NOMO-1 treated with DMSO at 0.1 percent for 48 hours (cell line): ENCODE measurements around the gene METRNL.
"Not testable (repeated sequence)": the region's sequence is repeated elsewhere in the genome, so short reads cannot be mapped to it uniquely, and the experiment has no call there.

Experiments
- DNase-seq: peaks from one replicate; lab custom pipeline; 2025; ENCODE audit not compliant: unreplicated experiment; lab: John Stamatoyannopoulos, UW

The METRNL gene

GRCh38 chr17:83065660-83066542, 13.5 kb upstream of the METRNL start:
- no peak for DNase-seq

GRCh38 chr17:83066543-83066890, 12.9 kb upstream of the METRNL start:
- not testable (repeated sequence) for DNase-seq

DNA sequence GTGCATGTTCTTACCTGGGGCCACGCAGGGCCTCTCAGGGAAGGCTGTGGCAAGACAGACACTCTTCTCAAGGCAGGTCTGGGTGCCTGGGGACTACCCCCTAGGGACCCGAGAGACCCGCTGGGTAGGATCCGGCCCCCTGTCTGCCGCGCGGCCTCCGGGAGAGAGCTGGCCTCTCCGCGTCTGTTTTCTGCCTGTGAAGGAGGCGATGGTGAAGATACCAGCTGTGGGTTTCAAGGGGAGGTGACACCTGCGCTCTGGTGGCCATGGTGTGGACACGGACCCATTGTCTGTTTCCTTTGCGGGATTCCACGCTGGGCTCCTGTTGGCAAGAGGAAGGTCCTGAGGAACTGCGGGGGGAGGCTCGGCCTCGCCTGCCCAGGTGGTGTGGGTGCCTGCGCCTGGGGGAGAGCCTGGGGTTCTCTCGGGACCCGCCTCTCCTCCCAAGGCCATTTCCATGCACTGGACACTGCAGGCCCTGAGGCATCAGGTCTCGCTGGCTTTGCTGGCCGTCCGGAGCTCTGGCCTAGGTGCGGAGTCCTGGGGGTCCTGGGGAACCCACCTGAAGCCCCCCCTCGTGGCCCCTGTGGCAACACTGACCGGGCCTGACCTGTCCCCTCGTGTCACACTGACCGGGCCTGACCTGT, 12.2 kb upstream of the METRNL start:
- DNase-seq = no peak

- DNase-seq = no peak
Measured at GRCh38 chr17:83067718-83068261, 11.6 kb upstream of the METRNL start.

GRCh38 chr17:83068641-83069570, 10.5 kb upstream of the METRNL start:
- DNase-seq = no peak

DNA sequence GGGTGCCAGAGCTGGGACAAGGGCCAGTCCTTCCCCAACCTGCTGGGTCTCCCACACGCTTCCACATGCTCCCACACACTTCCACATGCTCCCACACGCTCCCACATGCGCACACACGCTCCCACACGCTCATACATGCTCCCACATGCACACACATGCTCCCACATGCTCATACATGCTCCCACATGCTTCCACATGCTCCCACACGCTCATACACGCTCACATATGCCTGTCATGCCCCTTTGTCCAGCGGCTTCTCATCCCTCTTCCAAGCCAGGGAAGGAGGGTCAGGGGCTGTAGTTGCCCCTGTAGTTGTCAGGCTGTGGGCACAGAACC, 9.9 kb upstream of the METRNL start:
- DNase-seq = no peak

- DNase-seq = no peak
Measured at GRCh38 chr17:83069931-83070742, 9.3 kb upstream of the METRNL start.

DNA sequence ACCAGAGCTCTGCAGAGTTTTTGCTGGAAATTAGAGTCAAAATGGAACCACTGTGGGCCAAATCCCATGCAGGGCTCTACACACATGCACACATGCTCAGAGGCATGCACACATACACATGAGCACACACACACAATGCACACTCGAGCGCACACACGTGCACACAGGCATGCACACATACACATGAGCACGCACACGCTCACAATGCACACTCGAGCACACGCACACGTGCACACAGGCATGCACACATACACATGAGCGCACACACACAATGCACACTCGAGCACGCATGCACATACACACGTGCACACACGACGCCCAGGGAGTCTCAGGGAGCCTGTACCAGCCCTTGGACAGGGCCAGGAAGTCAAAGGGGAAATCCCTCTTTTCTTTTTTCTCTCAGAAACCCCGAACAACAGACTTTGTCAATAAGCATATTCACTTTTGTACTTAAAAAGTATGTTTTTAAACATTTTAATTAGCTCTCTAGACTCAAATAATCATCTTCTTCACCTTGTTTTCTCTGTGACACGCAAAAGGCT, 8.5 kb upstream of the METRNL start:
- no peak for DNase-seq

- no peak for DNase-seq
Measured at GRCh38 chr17:83071365-83071764, 8.0 kb upstream of the METRNL start.

DNA sequence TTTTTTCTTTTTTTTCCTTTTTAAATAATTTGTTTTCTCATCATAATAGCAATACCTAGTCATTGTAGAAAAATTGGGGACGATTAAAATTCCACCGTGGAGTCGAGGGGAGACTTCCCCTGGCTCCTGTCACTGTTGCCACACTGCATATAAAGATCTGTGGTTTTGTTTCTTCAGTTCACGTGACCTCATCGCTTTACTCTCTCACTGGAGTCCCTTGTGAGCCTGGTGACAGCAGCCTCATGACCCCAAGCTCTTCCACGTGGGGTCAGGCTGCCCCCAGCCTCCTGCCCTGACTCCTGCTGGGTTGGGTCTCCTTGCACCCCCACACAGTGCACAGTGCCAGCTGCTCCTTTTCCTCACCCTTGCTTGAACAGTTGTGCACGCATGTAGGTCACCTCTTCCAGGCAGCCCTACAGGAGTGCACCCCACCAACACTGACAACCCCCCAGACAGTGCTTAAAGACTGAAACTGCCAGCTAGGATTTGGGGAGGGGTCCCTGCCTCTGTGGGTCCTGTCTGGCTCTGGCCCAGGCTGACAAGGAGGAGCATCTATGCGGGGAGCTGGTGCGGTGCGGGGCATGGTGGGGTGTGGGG, 7.3 kb upstream of the METRNL start:
- peak; percentile 80 for DNase-seq

- DNase-seq = no peak
Measured at GRCh38 chr17:83072600-83073358, 6.6 kb upstream of the METRNL start.

- no peak for DNase-seq
Measured at GRCh38 chr17:83073389-83074063, 5.9 kb upstream of the METRNL start.

DNA sequence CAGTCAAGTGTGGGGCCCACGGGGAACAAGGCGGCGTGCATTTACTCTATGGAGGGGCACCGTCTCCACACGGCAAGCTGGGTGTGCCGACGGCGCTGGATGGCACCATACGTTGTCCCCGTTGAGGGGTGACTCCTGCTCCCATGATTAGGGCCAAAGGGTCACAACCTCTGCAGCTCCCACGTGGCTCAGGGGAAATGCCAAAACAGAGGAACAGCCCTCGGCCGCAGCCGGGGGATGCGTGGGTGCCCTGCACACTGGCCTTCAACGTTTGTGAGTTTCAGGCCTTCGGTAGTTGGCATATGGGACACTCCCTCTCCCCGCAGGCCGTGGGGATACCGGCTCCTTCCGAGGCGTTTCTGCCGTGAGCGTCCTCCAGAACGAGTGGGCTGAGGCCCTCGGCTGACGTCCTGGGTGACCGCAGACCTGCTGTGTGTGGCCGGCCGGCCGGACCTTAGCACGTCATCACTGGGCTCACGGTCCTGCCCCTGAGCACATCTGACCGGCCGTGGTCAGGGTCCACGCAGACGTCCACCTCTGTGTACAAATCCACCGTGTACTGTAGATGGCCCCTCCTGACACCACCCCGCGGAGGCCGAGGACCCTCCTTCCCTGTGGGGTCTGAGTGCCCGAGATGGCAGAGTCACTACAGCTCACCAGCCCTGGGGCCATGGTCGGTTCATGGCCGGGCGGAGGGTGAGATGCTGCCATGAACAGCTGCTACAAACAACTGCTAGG, 4.8 kb upstream of the METRNL start:
- no peak for DNase-seq

DNA sequence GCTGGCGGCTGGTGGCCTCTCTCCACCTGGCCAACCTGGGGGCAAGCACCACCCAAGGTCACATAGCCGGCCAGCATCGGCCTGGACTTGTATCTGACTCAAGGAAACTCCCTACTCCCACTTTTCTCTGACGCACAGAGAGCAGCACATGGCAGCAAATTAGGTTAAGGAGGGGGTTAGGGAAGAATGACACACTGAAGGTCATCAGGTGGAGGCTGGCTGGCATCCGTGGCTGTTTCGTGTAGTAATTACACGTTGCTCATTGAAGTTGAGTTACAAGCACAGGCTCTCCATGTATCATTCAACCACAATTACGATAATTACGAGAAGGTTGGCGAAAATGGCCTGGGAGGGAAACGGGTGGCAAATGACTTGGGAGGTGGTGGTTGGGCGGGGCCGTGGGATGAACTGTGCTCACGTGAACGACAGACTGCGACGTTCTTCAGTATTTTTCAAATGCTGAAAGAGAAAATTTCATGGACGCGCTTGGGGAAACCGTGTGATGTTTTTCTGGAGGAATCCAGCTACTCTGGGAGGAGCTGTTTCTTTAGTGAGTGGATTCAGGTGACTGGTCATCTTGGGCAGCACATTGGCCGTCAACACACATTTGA, 4.0 kb upstream of the METRNL start:
- peak; percentile 53 for DNase-seq

DNA sequence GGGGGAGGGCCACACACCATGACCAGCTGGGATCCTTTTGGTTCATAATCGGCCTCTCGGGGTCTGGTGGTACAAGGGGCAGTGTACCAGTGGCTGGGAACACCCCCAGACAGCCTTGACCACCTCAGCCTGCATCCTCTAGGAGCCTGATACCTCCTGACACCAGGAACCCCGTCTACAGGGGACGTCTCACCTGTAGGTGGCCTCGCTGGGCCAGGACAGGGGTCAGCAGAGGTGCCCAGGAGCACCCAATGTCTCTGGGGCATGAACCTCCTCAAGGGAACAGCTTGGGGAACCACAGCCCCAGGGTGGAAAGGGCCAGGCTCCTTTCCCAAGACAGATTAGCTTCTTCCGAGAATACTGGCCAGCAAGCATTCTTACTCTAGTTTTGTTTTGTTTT, 2.5 kb upstream of the METRNL start:
- no peak for DNase-seq

- DNase-seq = no peak
Measured at GRCh38 chr17:83077411-83077810, 2.0 kb upstream of the METRNL start.

DNA sequence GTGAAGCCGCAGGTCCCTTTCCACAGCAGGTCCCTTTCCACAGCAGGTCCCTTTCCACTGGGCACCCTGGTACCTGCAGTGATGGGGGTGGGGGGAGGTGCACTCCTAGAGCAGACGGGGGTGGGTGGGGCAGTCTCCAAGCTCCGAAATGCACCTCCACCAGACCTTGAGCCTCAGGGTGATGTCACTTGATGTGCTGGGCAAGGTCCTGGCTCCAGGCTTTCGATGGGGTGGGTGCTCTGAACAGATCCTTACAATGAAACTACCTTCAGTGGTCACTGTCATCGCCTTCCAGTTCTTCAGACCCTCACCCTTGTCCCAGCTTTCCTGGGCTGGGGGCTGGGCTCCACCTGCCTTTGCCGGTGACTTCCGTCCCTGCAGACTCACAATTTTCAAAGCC, 1.5 kb upstream of the METRNL start:
- DNase-seq = no peak
